T1000 (cell line): ENCODE measurements around the gene ALK.

Experiments
- DNase-seq: peaks from one replicate; lab custom pipeline; 2025; ENCODE audit warnings: mixed read lengths; lab: John Stamatoyannopoulos, UW

ALK gene

GRCh38 chr2:29921560-29921915, at the start of gene ALK:
Gene ALK (minus strand): TSS chr2:29921586. CDS start chr2:29920659, 927 bp downstream.
- DNase-seq, result no peak

- no peak for DNase-seq
Measured at GRCh38 chr2:29966266-29966665, 44.9 kb upstream of the ALK start.

DNA sequence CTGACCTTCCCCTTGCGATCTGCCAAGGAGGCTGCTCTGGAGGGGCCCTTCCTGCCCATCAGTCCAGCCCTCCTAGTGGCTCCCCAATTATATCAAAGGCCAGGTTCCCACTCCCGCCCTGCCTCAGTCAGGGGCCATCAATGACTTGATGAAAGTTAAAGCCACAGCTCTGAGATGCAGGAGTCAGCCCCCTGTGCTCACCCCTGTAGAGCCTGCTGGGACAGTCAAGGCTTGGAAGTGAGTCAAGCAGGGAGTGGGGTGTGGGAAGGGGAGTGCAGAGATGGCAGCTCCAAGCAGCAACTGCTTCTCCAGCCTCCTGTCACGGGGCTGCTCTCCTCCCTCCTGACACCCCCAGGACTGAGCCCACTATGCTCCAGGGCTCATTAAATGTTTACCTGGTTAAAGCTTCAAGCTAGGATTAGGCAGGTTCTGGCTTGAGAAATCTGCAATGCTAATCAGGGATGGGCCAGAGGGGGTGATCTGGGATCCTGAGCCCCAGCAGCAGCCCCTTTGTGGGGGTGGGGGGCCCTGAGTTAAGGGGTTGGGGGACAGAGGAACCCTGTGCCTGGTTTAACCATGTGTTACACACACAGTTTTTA, 42.7 kb upstream of the ALK start:
- no peak for DNase-seq

- no peak for DNase-seq
Measured at GRCh38 chr2:29962922-29963321, 41.5 kb upstream of the ALK start.

GRCh38 chr2:29954316-29954715, 32.9 kb upstream of the ALK start:
- no peak for DNase-seq

DNA sequence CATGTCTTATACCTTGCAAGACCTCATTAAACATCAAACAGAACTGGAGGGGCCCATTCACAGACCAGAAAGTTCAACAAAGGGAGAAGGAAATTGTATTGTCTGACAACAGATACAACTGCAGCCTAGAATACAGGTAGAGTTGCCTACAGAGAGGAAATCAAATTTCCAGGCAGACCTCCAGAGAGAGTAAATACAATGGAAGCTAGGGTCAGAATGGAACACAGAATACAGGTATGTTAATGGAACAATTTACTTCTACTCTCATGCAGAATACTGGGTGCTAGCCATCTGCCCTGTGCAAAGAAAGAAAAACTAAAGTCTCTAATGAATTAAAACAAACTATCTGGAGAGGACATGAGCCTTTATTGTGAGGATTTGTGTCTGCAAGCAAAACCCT, 31.6 kb upstream of the ALK start:
- DNase-seq, result no peak

GRCh38 chr2:29951576-29951975, 30.2 kb upstream of the ALK start:
- DNase-seq, result no peak

GRCh38 chr2:29950481-29950880, 29.1 kb upstream of the ALK start:
- DNase-seq, result no peak

DNA sequence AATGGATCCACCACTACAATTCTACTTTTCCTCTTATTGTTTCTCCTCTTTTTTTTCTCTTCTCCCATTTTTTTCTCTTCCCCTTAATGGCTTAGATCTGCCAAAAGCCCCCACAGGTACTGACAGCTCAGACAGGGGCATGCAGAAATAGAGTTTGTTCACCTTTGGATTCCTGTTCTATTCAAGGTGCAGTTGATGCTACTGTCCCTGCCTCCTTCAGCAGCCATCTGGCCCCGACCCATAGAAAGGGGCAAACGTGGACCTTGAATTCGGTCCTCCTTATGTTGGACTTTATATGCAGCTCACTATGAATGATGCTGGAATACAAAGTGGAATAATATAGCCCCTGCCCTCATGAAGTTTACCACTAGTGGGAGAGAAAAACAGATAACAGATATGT, 27.7 kb upstream of the ALK start:
- DNase-seq, result no peak

- DNase-seq, result no peak
Measured at GRCh38 chr2:29946505-29946904, 25.1 kb upstream of the ALK start.

DNA sequence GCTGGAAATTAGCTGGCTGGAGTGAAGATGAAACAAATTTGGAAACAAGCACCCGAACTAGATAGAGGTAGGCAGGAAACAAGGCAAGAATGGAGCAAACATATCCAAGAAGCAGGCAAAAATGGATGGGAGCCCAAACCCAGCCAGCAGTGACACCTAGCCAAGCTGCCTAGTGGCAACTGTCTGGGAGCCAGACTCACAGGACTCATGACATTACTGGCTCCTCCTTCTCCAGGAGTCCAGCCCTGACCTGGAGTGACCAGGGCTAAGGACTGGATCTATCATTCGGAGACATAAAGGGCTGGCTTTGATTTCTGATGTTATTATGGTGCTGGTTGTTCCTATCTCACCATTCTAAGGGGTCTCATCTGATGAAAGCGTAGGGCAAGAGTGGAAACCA, 21.3 kb upstream of the ALK start:
- DNase-seq, result no peak

DNA sequence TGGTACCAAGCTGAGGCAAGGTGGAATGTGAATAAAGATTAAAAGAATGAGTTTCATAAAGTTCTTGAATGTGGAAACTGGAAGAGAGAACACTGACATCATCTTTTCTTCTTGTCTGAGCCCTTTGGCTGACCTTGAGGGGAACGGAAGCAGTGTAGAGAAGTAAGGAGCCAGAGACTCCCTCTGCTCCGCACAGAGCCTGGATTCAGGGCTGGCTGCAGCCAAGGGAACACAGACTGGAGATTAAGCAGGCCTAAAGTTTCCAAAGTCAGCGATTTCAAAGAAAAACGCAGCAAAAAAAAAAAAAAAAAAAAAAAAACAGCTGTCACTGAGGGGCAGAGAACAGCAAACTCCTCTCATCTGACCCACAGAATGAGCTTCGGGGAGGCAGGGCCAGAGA, 19.3 kb upstream of the ALK start:
- DNase-seq, result no peak

GRCh38 chr2:29936020-29936419, 14.6 kb upstream of the ALK start:
- no peak for DNase-seq

- no peak for DNase-seq
Measured at GRCh38 chr2:29931818-29932217, 10.4 kb upstream of the ALK start.

- DNase-seq, result peak; percentile 2
Measured at GRCh38 chr2:29923110-29923721, 1.8 kb upstream of the ALK start.

DNA sequence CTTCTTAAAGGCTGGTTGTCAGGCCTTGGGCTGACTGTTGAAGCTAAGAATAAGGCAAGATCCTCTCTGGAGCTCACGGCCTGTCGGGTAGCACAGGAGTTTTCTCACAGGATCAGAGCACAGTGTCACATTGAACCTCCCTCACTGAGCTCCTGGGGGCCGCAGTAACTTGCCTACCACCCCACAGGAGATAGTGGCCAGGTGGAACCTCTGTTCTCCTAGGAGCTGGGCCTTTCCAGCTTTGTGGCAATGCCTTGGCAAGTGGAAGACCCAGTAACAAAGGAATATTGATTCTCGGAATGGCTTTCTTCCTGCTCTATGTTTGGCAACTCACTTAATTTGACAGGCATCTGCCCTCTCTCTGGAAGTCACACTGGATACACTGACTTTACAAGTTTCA, 1.2 kb upstream of the ALK start:
- DNase-seq, result no peak

GRCh38 chr2:29920631-29921559, 491 bp downstream of the ALK start:
- no peak for DNase-seq

DNA sequence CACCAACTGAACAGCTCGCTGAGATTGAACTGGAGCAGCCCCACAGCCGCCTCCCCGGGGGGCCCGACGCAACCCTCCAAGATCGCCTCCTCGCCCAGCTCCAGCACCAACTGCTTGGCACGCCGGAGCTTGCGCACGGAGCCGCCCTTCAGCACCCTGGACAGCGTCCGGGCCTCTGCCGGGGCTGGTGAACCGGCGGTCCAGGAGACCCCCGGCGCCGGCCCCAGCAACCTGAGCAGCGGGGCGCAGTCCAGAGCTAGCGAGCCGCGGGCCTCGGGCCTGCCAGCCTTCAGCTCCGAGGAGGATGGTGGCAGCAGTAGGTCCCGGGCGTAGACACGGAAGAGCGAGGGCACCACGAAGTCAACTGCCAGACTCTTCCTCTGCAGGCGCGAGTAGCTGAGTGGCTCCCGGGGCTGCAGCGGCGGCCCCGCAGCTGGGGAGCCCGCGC, 1.2 kb downstream of the ALK start:
- DNase-seq, result peak; percentile 14

- DNase-seq, result no peak
Measured at GRCh38 chr2:29918941-29919340, 2.4 kb downstream of the ALK start.

- no peak for DNase-seq
Measured at GRCh38 chr2:29917781-29918180, 3.6 kb downstream of the ALK start.

DNA sequence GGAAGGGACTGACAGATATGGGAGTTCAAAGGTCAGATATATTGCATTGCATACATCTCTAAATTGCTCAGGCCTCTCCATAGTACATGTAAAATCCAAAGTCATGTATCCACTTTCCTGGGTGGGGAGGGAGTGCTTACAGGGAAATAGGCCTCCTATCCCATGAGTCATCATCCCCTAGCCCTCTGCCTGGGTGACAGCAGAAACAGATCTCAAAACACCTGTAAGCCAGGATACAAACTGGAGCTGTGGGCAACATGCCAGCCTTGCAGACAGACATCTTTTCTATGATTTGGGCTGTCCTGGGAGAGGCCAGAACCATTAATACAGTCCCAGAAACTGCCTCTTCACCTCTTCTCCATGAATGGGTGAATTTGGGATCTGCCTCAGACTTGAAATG, 4.8 kb downstream of the ALK start:
- no peak for DNase-seq

DNA sequence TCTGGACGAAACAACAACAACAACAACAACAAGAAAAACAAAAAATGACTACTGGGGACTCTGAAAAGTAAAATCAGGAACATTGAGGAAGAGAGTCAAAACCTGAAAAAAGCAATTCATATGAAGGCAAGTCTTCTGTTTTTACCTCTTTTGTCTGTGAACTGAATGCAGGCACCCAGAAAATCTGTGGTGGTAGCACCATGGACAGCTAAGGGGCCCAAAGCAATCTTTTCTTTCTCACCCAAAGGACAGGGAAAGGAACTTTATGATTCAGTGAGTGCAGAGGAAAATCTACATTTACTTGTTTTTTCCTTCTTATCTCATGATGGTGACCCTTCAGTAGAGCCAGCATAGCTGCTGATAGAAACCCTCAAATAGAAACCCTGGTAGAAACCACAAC, 10.4 kb downstream of the ALK start:
- no peak for DNase-seq

DNA sequence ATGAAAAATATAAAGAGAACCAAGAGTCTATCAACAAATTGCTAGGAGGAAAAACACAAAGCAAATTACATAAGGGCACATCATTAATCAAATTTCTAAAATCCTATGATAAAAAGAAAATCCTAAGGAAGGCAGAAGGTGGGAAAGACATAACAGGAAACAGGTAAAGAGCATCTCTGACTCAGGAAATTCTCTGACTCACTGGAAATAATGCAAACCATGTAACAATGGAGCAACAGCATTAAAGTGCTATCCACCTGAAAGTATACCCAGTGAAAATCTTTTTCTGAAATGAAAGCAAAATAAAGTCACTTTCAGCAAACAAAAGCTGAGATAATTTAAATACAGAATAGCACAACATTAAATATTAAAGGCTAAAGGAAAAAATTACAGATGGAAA, 10.9 kb downstream of the ALK start:
- no peak for DNase-seq
